Inferior parietal cortex (tissue), 1 donor: ENCODE results near the gene ADA.

Source experiments
- DNase-seq: peaks from one replicate; pipeline ENCODE4 v3.0.0-alpha.2; 2016; ENCODE audit errors: extremely low spot score

Gene ADA

GRCh38 chr20:44624152-44624551 is 27.3 kb downstream of the ADA start:
- DNase-seq = no peak

DNA sequence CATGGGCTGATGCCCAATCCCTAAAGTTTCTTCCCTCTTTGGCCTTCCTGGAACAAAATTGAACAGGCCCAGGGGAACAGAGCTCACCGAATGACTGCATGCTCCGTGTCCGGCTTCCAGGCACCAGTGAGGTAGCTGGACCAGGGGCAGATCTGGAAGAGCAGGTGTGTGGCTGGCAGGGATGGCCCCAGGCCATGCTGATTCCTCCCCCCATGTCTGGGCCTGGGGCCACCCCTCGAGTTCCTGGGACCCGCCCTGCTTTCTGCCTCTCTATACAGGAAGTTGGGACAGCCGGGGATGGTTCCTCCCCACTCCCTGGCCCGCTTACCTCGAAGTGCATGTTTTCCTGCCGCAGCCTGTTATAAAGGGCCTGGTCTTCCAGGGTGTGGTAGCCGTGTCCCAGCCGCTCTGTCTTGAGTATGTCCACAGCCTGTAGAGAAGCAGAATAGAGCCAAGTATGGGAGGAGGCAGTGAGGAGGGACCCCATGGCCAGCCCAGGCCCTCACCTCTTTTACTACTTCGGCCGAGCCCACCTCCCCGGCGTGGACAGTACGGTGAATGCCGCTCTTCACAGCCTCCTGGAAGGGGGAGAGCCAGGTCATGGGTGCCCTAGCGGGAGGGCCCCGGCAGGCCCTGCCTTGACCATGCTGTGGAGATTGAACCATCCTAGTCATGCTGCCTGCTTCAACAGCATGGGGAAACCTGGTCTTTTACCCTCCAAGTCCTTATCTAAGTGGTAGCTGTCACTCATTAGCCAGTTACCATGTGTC is 28.8 kb downstream of the ADA start:
- DNase-seq = no peak

DNA sequence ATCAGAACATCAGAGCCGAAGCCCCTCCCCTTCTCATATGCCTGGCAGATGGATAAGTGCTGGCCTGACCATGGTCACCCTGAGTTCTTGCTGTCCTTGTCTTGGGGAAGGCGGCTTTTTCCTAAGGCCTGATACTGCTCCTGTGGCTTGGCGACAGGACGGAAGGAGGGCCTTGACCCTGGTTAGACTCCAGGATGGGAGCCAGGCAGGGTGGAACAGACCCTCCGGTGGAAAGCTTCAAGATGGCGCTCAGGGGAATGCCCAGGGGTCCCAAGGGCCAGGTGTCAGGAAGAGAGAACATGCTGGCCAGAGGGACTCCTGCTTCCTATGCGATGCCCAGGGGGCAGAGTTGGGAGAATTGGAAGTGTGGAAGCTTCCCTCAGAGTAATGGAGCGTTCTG is 29.6 kb downstream of the ADA start:
- no peak for DNase-seq

- no peak for DNase-seq
Measured at GRCh38 chr20:44621325-44621724, 30.2 kb downstream of the ADA start.

GRCh38 chr20:44620030-44620429 is 31.5 kb downstream of the ADA start:
- DNase-seq = no peak

- DNase-seq = no peak
Measured at GRCh38 chr20:44619294-44619693, 32.2 kb downstream of the ADA start.

DNA sequence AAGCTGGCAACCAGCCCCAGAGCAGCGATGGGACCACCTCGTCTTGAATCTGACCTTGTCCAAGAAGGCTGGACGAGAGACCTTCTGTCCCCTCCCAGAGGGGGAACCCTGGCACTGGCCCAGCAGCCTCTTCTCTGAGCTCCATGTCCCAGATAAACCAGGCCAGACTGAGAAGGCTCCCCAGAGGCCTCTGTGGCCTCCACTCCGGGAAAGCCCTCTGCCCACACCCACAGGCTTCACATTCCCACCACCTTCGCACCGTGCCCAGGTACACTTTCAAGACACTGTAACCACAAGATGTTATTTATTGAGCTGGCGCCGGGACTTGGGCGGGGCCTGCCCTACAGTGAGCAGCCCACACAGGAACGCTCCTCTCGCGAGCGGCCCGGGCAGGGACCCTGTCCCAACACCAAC is 33.2 kb downstream of the ADA start:
- no peak for DNase-seq

- no peak for DNase-seq
Measured at GRCh38 chr20:44616604-44616964, 34.9 kb downstream of the ADA start.

- DNase-seq = peak; percentile 83
Measured at GRCh38 chr20:44615876-44616603, 35.5 kb downstream of the ADA start.

GRCh38 chr20:44615169-44615791 is 36.2 kb downstream of the ADA start:
- DNase-seq = no peak

DNA sequence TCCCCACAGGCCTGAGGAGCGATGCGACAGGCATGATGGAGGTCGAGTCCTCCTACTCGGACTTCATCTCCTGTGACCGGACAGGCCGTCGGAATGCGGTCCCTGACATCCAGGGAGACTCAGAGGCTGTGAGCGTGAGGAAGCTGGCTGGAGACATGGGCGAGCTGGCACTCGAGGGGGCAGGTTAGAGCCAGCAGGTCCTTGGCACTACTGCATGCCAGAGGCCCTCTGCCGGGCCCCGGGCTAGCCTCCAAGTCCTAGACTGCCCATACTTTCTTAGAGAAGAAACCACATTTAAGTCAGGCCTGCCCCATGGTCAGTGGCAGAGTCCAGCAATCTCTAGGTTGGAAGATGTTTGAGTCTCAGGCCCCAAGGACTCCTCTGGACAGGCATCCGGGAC is 37.0 kb downstream of the ADA start:
- no peak for DNase-seq

GRCh38 chr20:44613575-44613974 is 37.9 kb downstream of the ADA start:
- no peak for DNase-seq

DNA sequence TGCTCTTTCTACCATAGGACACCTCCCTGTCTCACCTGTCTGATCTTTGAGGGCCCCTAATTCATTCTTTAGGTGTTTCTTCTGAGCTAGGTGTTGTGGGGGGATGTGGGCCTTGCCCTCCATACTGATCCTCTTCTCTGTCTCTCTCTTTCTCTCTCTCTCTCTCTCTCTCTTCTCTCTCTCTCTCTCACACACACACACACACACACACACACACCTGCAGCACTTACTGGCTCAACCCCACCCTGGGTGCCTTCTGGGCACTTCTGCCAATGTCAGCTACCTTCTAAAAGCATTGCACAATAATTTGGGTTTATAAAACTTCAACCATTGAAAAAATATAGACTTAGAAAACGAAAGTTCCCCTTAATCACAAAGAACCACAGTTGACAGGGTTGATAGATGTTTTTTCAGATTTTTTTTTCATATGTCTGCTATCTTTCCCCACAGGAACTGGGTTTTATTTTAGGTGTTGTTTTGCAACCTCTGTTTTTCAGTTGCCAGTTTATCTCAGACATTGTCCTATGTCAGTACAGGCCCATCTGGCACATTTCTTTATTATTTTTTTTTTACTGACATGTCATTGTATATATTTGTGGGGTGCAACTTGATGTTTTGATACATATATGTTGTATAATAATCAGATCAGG is 41.1 kb downstream of the ADA start:
- DNase-seq = no peak

GRCh38 chr20:44609516-44610312 is 41.8 kb downstream of the ADA start:
- peak; percentile 92 for DNase-seq

- no peak for DNase-seq
Measured at GRCh38 chr20:44609006-44609515, 42.4 kb downstream of the ADA start.

- DNase-seq = no peak
Measured at GRCh38 chr20:44606725-44607441, 44.6 kb downstream of the ADA start.

DNA sequence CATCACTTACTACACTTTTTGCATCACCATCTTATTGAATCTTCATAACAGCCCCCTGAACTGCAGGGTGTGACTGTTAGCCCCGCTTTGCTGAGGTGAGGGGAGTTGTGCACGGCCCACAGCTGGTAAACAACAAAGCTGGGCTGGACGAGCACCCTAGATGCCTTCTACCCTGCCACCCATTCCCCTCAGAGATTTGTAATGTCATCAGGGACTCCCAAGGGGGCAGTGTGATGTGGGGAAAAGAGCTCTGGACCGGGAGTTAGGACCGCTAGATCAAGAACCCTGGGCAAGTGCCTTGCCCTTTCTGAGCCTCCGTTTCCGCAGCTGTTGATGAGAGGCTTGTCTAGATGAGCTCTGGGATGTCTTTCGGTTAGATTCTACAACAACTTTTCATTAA is 48.2 kb downstream of the ADA start:
- DNase-seq = no peak

DNA sequence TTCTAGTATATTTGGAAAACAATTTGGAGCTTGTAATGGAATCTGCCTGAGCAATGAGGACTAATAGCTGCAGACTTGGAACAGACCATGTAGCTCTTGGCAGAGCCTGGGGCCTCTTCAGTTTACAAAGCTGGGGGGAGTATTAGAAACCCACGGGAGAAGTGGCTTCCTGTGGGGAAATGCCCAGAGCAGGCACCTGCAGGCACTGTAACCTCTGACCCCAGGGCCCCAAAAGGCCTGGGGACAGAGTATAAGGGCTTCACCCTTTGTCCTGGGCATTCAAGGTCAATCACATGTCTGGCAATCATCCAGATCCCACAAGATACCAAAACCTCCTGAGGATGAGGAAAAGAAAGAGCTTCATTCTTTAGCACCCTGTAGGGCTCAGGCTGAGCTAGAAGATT is 49.7 kb downstream of the ADA start:
- no peak for DNase-seq

DNA sequence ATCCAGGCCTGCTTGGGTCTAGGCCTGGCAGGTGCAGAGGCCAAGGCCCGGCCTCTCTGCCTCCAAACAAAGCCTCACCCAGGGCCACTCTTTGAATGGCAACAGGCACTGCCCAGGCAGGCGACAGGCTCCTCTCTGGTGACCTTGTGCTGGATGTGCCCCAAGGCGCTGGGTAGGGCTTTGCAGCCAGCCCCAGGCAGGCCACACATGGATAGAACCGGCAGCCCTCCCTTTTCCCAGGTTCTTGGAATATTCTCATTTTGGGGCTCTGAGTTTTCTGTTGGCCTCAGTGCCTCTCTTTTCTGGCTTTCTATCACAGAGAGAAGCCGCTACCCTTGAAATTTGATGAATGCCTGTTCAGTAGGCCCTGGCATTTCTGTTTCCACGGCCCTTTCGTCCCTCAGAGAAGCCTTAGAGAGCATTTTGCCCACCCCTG is 50.2 kb downstream of the ADA start:
- DNase-seq = no peak

DNA sequence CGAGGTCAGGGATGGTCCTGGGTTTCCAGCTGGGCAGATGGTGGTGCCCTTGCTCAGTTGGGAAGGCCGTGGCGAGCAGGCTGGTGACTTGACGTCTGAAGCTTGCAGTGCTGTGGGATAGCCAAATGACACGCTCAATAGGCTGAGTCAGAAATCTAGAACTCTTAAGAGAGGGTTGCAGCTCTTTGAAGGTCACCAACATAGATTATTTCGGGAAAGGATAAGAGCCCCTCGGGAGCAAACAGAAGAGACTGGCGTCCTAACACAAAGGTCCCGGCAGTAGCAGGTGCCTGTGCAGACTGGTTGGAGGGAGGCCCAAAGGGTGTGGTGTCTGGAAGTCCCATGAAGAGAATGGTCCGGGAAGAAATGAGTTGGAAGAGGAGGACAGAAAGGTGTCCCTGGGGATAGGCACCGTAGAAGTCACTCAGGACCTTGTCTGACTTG is 50.7 kb downstream of the ADA start:
- no peak for DNase-seq

DNA sequence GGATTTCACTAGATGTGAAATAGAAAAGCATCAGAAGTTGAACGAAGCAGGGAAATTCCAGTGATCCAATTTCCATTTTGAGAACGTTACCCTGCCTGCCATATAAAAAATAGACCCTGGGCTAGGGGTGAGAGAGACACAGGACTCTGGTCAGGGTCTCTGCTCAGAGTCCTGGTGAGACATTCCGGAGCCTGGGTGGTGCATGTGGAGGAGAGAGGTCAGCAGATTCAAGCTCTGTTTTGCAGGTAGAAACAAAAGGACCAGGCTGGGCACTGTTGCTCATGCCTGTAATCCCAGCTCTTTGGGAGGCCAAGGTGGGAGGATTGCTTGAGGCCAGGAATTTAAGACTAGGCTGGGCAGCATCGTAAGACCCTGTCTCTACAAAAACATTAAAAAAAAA is 51.2 kb downstream of the ADA start:
- DNase-seq = no peak
